Stimulated activated CD8-positive, alpha-beta memory T cell treated with anti-CD3 and anti-CD28 coated beads, Interleukin-7, amount 100 ng/mL, for 48 hours (primary cell): Measurements from ENCODE around the gene SOCS2.

ENCODE experiments used
- DNase-seq, 2 donors: peaks; one replicate each; pipeline ENCODE4 v3.0.0-alpha.2; 2020; ENCODE audit warnings: low read depth in 1 of 2; ENCODE audit errors: extremely low read depth in 1 of 2

Gene SOCS2

GRCh38 chr12:93565760-93566159 is 6.7 kb upstream of the SOCS2 start:
- no peak for DNase-seq

GRCh38 chr12:93567174-93567573 is 5.3 kb upstream of the SOCS2 start:
- no peak for DNase-seq

- no peak for DNase-seq
Observed at GRCh38 chr12:93568091-93568490, 4.4 kb upstream of the SOCS2 start.

DNA sequence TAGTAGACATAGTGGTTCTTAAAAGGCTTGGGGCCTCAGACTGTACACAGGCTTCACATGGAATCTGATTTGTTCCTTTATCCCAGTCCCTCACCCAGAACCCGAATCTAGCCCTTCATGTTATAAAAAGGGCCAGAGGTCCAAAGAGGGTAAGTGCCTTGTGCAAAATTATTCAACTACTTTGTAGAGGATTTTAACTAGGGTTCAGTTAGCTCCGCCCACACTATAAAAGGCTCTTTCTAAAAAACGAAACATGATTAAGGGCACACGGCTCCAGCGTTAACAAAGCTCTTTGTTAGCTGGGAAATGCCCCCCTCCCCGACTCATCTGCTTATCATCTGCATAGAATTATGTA is 3.2 kb upstream of the SOCS2 start:
- no peak for DNase-seq

- DNase-seq, result peak; percentile 50 to 66
Observed at GRCh38 chr12:93569656-93570551, 2.6 kb upstream of the SOCS2 start.

DNA sequence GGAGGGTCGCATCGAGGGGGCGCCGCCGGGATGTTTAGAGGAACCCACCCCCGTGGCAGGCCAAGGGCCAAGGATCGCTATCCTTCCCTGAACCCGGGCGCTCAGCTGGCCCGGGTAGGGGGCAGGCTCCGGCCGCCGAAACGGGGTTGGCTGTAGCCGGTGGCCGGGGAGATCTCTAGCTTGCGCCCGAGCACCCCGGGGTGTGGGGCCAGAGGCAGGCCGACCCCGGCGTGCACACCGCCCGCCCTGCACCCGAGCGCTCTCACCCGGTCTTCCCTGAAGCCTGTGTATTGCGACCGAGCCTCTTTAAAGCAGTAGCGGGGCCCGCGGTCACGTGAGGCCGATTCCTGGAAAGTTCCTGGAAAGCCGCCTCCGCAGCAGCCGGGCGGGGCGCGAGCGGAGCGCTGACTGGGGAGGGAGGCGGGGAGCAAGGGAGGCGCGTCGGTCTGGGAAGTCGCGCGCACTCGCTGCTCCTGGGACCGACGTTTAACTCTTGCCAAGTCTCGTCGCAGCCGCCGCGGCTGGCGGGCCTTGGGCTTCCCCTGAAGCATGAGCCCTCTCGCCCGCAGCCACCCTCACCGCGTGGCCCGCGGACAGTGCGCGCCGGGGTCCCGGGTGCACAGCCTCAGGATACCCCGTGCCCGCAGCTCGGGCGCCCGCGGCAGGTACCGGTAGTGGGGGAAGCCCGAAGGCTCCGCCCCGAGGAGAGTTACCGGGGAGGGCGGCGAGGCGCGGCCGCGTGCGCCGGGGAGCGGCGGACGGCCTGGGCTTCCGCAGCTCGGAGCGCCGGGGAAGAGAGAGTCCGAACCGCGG is 1.7 kb upstream of the SOCS2 start:
- DNase-seq, result peak; percentile 85 to 86

DNA sequence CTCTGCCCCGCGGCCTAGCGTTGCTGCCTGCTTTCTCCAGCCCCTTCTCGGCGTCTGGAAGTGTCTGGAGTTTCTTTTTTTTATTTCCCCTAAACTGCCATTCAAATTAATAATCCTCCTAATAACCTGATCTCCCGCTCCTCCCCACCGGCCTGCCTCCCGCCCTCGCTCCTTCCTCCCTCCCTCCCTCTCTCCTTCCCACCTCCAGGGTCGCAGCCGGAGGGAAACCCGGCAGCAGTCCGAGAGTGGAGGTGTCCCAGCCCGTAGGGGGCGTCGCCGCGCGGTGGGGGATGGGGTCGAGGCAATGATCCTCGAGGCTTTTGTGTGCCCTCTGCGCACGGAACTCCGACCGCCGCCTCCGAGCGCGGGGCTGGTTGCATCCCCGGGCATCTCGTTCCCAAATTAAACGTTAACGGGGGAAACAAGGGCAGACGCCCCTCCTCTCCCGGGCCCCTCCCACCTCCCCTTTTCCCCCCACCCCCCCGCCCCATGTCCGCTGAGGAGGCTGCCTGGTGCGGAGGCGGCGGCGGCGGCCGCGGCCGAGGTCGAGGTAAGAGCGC is 1.0 kb upstream of the SOCS2 start:
- peak; percentile 41 to 59 for DNase-seq

- DNase-seq, result no peak
Observed at GRCh38 chr12:93572712-93573551, 457 bp downstream of the SOCS2 start.

DNA sequence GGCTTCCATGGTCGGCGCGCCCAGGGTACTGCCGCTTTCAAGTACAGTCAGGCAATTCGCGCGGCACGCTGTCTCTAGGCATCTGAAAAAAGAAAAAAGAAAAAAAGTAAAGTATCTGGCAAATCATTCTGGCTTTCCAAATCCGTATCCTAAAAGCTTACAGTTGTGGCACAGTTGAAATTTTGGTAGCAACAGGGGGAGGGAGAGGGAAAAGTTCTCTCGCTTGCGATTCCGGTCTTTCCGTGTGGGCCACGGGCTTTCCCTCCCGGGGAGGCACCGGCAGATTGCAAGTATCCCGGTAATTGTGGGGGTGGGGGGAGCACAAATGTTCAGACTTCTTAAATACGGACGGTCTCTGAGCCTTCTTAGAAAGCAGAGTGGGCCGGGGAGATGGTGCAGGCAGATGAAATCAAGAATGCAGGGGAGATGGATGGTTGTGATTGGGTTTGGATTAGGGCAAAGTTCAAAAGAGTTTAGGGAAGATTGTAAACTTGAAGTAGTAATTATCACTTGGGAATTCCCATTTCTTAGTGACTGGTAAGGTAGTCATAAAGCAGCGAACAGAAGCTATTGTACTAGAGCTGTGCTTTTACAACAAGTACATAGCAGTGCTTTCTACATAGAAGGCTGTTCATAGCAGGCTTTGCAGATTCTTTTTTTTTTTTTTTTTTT is 1.2 kb downstream of the SOCS2 start:
- no peak for DNase-seq

GRCh38 chr12:93577222-93577621 is 4.7 kb downstream of the SOCS2 start:
- DNase-seq, result no peak

DNA sequence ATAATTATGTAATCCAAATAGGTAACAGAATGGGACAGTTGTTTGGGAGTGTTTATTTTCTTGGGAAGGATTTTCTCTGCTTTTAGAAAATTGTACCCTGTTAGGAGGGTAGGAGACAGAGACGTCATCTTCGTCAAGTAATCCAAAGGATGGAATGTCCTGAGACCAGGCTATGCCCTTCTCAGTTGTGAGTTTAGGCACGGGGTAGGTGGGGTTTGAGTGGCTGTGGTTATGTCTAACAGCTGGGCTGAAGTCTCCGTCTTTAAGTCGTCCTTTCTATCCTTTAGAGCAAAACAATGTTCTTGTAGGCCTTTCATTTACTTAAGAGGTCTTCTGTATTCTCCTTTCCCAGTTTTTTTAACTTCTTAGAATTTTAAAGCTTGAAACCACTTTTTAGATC is 5.7 kb downstream of the SOCS2 start:
- DNase-seq, result no peak

- DNase-seq, result no peak
Observed at GRCh38 chr12:93580682-93581081, 8.2 kb downstream of the SOCS2 start.

DNA sequence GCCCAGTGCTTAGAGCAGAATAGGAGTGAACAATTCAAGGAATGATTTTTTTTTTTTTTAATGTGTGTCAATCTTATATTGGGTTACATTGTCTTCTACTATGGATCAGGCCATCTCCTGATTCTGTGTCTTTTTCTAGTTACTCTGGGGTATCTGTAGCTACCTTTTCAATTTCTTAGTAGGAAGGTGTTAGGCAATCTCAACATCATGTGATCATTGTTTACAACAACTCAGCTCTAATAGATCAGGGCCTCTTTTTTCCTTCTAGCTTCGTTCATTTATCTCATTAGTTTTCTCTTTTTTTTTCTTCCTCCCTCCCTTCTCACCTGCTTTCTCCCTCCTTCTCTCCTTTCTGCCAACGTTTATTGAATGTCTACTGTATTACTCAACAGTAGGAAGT is 8.9 kb downstream of the SOCS2 start:
- DNase-seq, result no peak

- no peak for DNase-seq
Observed at GRCh38 chr12:93582351-93582750, 9.9 kb downstream of the SOCS2 start.

DNA sequence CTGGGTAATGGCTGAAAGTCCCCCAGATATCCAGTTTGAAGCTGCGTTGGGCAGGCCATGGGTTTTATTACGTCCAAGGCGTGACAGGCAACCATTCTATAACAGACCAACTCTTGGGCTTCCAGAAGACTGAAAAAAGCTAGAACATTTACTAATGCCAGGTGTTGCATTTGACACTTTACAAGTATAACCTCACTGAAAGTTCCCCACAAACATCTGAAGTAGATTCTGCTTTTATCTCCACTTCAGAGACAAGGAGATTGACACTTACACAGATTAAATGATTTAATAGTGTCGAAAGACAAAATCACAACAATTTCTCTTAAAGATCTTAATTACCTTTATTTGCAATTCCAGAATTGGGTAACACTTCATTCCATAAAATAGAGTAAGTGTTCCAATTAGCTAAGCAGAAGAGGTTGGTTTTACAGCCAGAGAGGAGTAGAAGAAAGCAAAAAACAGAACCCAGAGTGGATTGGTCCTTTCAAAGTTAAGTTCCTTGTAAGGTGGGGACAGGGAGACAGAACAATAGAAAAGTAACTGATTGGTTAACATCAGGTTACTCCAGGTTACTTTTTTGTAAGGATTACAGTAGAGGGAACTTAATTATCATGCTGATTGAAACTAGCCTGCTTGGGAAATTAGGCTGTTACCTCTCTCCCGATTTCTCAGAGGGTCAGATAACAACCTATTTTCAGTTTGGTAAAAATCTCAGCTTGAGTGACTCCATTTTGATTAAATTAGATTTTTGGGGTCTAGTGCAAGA is 11.3 kb downstream of the SOCS2 start:
- DNase-seq, result no peak

DNA sequence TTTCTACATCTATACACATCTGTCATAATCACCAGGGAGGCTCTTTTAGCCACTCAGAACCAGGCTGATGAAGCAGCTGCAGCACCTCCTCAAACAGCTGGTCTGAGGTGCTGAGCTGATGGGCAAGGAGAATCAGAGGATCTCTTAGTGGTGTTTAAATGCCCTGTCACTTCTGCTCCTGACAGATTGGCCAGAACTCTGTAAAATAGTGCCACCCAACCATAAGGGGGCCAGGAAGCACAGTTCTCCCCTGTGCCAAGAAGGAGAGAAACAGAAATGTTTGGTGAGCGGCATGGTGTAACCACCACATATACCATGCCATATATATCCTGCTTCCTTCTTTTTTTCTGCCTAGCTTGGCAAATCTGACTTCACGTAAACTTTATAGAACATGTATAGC is 12.8 kb downstream of the SOCS2 start:
- DNase-seq, result no peak

- DNase-seq, result no peak
Observed at GRCh38 chr12:93587611-93588010, 15.1 kb downstream of the SOCS2 start.

- no peak for DNase-seq
Observed at GRCh38 chr12:93589081-93589480, 16.6 kb downstream of the SOCS2 start.

DNA sequence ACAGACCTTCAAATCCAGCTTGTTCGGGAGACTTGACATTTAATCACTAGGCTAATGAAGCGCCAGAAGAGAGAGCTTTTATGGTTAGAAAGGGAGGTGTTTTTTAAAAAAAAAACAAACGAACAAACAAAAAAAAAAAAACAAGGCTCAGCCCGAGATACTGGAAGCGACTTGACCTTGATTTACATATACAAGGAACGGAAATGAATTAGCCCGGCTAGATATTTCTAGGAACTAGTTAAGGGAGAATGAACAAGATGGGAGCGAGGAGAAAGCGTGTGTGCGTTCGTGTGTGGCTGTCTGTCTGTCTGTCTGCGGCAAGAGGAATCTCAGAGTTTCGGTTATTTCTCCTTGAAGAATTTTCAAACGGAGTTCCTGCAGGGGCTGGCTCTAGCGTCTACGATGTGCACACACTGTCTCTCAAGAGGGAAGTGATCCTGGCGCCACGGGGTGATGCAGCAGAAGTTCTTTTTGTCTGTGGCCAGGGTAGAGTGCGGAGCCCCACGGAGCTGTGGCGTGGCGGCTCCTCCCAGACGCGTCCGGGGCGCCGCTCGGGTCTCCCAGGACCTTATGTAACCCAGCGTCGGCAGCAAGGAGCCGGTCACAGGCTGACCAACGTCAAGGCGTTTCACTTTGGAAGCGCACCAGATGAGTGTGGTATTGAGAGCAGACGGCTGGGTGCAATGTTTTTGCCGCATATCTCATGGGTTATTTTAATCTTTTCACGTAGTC is 18.8 kb downstream of the SOCS2 start:
- DNase-seq, result no peak
